AG04449 (cell line): ENCODE results near the gene SETBP1.

ENCODE experiments used
- CTCF ChIA-PET: fragments of 350-600 bp; formaldehyde crosslinking; extraction: SDS; loops from one replicate; lab custom pipeline; 2021; ENCODE audit warnings: antibody characterized with exemption; lab: Yijun Ruan, JAX
- POLR2A ChIA-PET: fragments of 400-600, 350-600 bp; formaldehyde crosslinking; extraction: SDS; loops from one replicate; lab custom pipeline; 2020; ENCODE audit warnings: antibody characterized with exemption, inconsistent platforms; lab: Yijun Ruan, JAX
- DNase-seq: peaks from one replicate; pipeline ENCODE4 v3.0.0-alpha.2; 2010; ENCODE audit warnings: low read depth, low spot score
- H3K4me3 ChIP-seq: 2 replicates; pipeline ENCODE4 v1.5.1; 2011; ENCODE audit warnings: low read depth, mild to moderate bottlenecking, control low read depth, low read length
- CTCF ChIP-seq: IDR thresholded peaks from one replicate; pipeline ENCODE4 v1.5.1; 2011; ENCODE audit warnings: mild to moderate bottlenecking, moderate library complexity, low read length, control low read depth, inconsistent platforms; ENCODE audit not compliant: insufficient read depth; ENCODE audit errors: missing control alignments

The SETBP1 gene

GRCh38 chr18:45057955-45058600 is 377.4 kb downstream of the SETBP1 start:
- DNase-seq = no peak
- POLR2A ChIA-PET = no interaction called here
- CTCF ChIA-PET = no interaction called here
- no peak overlapping the region for H3K4me3 ChIP-seq
- no peak for TF ChIP-seq CTCF

GRCh38 chr18:45059695-45060094 is 379.0 kb downstream of the SETBP1 start:
- POLR2A ChIA-PET = no interaction called here
- CTCF ChIA-PET = no interaction called here
- H3K4me3 ChIP-seq = no peak overlapping the region
- TF ChIP-seq CTCF = no peak
- peak; percentile 17 for DNase-seq

GRCh38 chr18:45060102-45060501 is 379.4 kb downstream of the SETBP1 start:
- ChIA-PET CTCF (interaction anchor here (0.6 to 1.6 kb wide), 2 partner anchors 9 to 153 kb away, joined by 3 read pairs; no protein-coding TSS in a partner anchor), POLR2A (no interaction called here)
- DNase-seq = no peak

GRCh38 chr18:45061359-45061758 is 380.7 kb downstream of the SETBP1 start:
- no peak overlapping the region for H3K4me3 ChIP-seq
- POLR2A ChIA-PET = no interaction called here
- DNase-seq = no peak
- CTCF ChIA-PET = interaction anchor here (0.6 to 1.6 kb wide), 2 partner anchors 10 to 187 kb away, joined by 3 read pairs; no protein-coding TSS in a partner anchor
- no peak for TF ChIP-seq CTCF

More at GRCh38 chr18:45060102-45060501, 379.4 kb downstream of the SETBP1 start:
- TF ChIP-seq CTCF = no peak
- H3K4me3 ChIP-seq = no peak overlapping the region

- POLR2A ChIA-PET = no interaction called here
- no peak overlapping the region for H3K4me3 ChIP-seq
- no peak for TF ChIP-seq CTCF
- CTCF ChIA-PET = no interaction called here
- DNase-seq = no peak
These were observed 382.8 kb downstream of the SETBP1 start for GRCh38 chr18:45063246-45064038.

- DNase-seq = no peak
- CTCF ChIA-PET = interaction anchor here (0.7 to 0.9 kb wide), 2 partner anchors 23 to 390 kb away, joined by 3 to 4 read pairs; no protein-coding TSS in a partner anchor
- POLR2A ChIA-PET = no interaction called here
These were observed 385.5 kb downstream of the SETBP1 start for GRCh38 chr18:45066210-45066609.

More at GRCh38 chr18:45066210-45066609, 385.5 kb downstream of the SETBP1 start:
- H3K4me3 ChIP-seq = no peak overlapping the region
- TF ChIP-seq CTCF = no peak
